Measurements from ENCODE around the gene SPATA6. TPM values are rescaled to one million over a fixed set of nuclear protein-coding genes. Genes with fewer than 3 reads are reported as not detected.

The SPATA6 gene
- total and polyA plus RNA-seq, 2 of the 4 experiments (the other 2 are of a cell fraction), result 1.1 to 2.0 TPM

DNA sequence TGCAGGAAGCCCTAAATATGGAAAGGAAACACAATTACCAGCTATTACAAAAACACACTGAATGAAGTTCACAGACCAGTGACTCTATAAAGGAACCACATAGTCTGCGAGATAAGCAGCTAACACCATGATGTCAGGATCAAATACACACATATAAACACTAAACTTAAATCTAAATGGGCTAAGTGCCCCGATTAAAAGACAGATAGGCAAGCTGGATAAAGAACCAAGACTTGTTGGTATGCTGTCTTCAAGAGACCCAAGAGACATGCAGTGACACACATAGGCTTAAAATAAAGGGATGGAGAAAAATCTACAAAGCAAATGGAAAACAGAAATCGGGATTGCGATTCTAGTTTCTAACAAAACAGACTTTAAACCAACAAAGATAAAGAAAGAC, 127.6 kb downstream of the SPATA6 start:
- POLR2A ChIA-PET (ENCODE audit: unreplicated experiment), result no interaction called here
- BruUV-seq (replicated peaks), result no TSS peak
- no CpG with 5 or more reads among the region's 4 CpGs for WGBS, 2 experiments (ENCODE audit: extremely low coverage in 2 of 2, insufficient read length in 1 of 2)

More for the DNA sequence above, 127.6 kb downstream of the SPATA6 start:
- H3K14ac ChIP-seq (replicated peaks; ENCODE audit: low read depth, low read length), result no peak overlapping the region
- in situ Hi-C loops (cut with MboI; ENCODE audit: low sequenced_read_pairs), result no loop called here
- no peak overlapping the region for H3K4me2 ChIP-seq (ENCODE audit: low read depth, low read length)
- no peak overlapping the region for H2AK5ac ChIP-seq (ENCODE audit: low read depth, low read length)
- no peak overlapping the region for H2AK9ac ChIP-seq (replicated peaks; ENCODE audit: low read depth, low read length, poor library complexity)
- CTCF ChIA-PET, result no interaction called here
- H3K36me3 ChIP-seq (ENCODE audit: control insufficient read depth, insufficient read depth, low read length), result no peaks in the 10 kb centered on the region
- no peaks in the 10 kb centered on the region for H3K9me1 ChIP-seq (ENCODE audit: insufficient read depth, low read length)
- DNase-seq, result no peak
- dilution Hi-C loops (cut with HindIII; ENCODE audit: low sequenced_read_pairs, unreplicated experiment), result no loop called here
- H3K27me3 ChIP-seq (ENCODE audit: control insufficient read depth, insufficient read depth, low read length), result no peaks in the 10 kb centered on the region
- H3K4me1 ChIP-seq (ENCODE audit: control insufficient read depth, insufficient read depth, low read length), result no peaks in the 10 kb centered on the region
- H2BK120ac ChIP-seq (ENCODE audit: low read depth, low read length), result no peak overlapping the region
- no peak overlapping the region for H2BK15ac ChIP-seq (ENCODE audit: low read depth, low read length)
- H4K8ac ChIP-seq (ENCODE audit: low read depth in 2 of 2, low read length in 2 of 2), result no peak overlapping the region
- no peak overlapping the region for H3K4ac ChIP-seq (ENCODE audit: low read depth, low read length)
- no peak overlapping the region for H3K4me3 ChIP-seq (ENCODE audit: insufficient read depth, low read depth, low read length)
- no peak overlapping the region for H2BK5ac ChIP-seq (ENCODE audit: low read depth, low read length, poor library complexity, severe bottlenecking)
- H3K56ac ChIP-seq (ENCODE audit: extremely low read depth, insufficient read depth, low read length), result no peak overlapping the region
- ATAC-seq (ENCODE audit: low read depth), result no peak
- H2BK20ac ChIP-seq (ENCODE audit: low read depth, low read length), result no peak overlapping the region
- H4K5ac ChIP-seq (ENCODE audit: low read depth, low read length), result no peak overlapping the region
- H3K9ac ChIP-seq (ENCODE audit: low read depth, low read length), result no peak overlapping the region
- H4K91ac ChIP-seq (ENCODE audit: insufficient read depth, low read depth, low read length), result no peak overlapping the region
- no peak overlapping the region for H3K27ac ChIP-seq (ENCODE audit: insufficient read depth, low read length)
- intact Hi-C loops (cut with micrococcal nuclease), result no loop called here
- H4K20me1 ChIP-seq (ENCODE audit: insufficient read depth, low read length), result no peaks in the 10 kb centered on the region
- no peak overlapping the region for H2AFZ ChIP-seq (replicated peaks; ENCODE audit: low read length, poor library complexity)
- H3K18ac ChIP-seq (ENCODE audit: low read depth, low read length), result no peak overlapping the region
- TF ChIP-seq CEBPB (IDR thresholded peaks at IDR 0.05; ENCODE audit: low read depth, low read length), result no peak
- TF ChIP-seq RAD21 (IDR thresholded peaks at IDR 0.05; ENCODE audit: low read length), result no peak
- no peak for TF ChIP-seq FOS (IDR thresholded peaks at IDR 0.05; ENCODE audit: low read depth, low read length)
- H3K23ac ChIP-seq (ENCODE audit: low read depth, low read length), result no peak overlapping the region
- peaks cover 2% of the 10 kb centered on the region; the same call in 1 of the 2 replicates for H3K9me3 ChIP-seq (ENCODE audit: control insufficient read depth, insufficient read depth, low read length)
- H3K79me1 ChIP-seq (ENCODE audit: low read depth in 1 of 2, low read length in 2 of 2), result no peaks in the 10 kb centered on the region
